HG03558 (cell line): ENCODE results near the gene LDLRAD2.

Experiments used
- ATAC-seq: cut with Tn5 transposase; IDR thresholded peaks from one replicate; pipeline ENCODE4 v1.9.1; 2021; ENCODE audit warnings: moderate number of reproducible peaks; ENCODE audit not compliant: unreplicated experiment; ENCODE audit errors: extremely low read depth

LDLRAD2 gene

GRCh38 chr1:21874328-21874727 lies 62.3 kb downstream of the LDLRAD2 start:
- no peak for ATAC-seq
